ENCODE data around the gene NUDC. TPM values are rescaled to one million over a fixed set of nuclear protein-coding genes. Genes with fewer than 3 reads are reported as not detected.

The NUDC gene
- total and polyA plus RNA-seq, 9 of the 15 experiments (the other 6 are each of a cell fraction or from before 2014, with no cell fraction given), result 9.8 to 234 (median 149) TPM

- TF ChIP-seq, protein P1, sequence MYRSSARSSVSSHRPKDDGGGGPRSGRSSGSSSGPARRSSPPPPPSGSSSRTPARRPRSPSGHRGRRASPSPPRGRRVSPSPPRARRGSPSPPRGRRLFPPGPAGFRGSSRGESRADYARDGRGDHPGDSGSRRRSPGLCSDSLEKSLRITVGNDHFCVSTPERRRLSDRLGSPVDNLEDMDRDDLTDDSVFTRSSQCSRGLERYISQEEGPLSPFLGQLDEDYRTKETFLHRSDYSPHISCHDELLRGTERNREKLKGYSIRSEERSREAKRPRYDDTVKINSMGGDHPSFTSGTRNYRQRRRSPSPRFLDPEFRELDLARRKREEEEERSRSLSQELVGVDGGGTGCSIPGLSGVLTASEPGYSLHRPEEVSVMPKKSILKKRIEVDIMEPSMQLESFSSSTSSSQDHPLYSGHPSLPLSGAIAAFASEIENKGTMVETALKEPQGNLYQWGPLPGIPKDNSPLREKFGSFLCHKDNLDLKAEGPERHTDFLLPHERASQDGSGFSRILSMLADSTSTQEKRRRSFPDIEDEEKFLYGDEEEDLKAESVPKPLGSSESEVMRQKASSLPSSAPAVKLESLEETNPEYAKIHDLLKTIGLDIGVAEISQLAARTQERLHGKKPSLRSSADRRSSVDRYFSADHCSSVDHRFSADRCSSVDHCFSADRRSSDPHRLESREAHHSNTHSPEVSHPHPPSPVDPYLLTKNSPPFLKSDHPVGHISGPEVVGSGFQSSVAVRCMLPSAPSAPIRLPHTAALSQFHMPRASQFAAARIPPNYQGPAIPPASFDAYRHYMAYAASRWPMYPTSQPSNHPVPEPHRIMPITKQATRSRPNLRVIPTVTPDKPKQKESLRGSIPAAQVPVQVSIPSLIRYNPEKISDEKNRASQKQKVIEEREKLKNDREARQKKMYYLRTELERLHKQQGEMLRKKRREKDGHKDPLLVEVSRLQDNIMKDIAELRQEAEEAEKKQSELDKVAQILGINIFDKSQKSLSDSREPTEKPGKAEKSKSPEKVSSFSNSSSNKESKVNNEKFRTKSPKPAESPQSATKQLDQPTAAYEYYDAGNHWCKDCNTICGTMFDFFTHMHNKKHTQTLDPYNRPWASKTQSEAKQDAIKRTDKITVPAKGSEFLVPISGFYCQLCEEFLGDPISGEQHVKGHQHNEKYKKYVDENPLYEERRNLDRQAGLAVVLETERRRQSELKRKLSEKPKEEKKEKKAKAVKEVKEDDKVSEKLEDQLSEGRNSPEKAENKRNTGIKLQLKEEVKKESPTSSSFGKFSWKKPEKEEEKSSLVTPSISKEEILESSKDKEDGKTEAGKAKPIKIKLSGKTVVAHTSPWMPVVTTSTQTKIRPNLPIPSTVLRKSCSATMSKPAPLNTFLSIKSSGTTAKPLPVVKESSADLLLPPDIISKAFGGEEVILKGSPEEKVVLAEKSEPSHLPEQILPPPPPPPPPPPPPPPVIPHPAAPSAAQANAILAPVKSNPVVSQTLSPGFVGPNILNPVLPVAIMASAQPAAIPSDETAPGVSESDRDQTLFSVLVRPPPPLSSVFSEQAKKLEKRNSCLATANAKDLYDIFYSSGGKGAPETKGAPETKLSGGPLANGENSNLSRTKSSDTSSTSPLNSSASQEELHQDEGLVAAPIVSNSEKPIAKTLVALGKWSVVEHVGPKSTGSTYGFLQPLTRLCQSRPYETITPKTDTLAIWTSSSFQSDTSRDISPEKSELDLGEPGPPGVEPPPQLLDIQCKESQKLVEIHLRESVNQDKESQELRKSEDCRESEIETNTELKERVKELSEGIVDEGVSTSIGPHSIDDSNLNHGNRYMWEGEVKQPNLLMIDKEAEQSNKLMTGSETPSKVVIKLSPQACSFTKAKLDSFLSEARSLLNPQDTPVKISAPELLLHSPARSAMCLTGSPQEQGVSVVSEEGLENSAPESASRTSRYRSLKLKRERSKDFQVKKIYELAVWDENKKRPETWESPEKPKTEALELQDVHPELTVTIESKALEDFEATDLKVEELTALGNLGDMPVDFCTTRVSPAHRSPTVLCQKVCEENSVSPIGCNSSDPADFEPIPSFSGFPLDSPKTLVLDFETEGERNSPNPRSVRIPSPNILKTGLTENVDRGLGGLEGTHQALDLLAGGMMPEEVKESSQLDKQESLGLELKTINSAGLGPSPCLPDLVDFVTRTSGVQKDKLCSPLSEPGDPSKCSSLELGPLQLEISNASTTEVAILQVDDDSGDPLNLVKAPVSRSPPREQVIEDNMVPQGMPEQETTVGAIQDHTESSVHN (IDR thresholded peaks at IDR 0.05; ENCODE audit: borderline replicate concordance in 1 of 2, low read depth in 1 of 2), result no peak
- TF ChIP-seq, protein P2, sequence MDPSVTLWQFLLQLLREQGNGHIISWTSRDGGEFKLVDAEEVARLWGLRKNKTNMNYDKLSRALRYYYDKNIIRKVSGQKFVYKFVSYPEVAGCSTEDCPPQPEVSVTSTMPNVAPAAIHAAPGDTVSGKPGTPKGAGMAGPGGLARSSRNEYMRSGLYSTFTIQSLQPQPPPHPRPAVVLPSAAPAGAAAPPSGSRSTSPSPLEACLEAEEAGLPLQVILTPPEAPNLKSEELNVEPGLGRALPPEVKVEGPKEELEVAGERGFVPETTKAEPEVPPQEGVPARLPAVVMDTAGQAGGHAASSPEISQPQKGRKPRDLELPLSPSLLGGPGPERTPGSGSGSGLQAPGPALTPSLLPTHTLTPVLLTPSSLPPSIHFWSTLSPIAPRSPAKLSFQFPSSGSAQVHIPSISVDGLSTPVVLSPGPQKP (CRISPR knock-in tag; IDR thresholded peaks at IDR 0.05), result no peak
- peak; percentile 81 for TF ChIP-seq L3MBTL2 (IDR thresholded peaks at IDR 0.05)
- no peak for TF ChIP-seq ZNF551 (CRISPR knock-in tag; IDR thresholded peaks at IDR 0.05)
- TF ChIP-seq SRSF7 (optimal IDR thresholded peaks at IDR 0.05; ENCODE audit: low read depth, low read length), result no peak
- no peak for TF ChIP-seq REST (IDR thresholded peaks at IDR 0.05; ENCODE audit: borderline replicate concordance)
- no peak for TF ChIP-seq REST (CRISPR knock-in tag; IDR thresholded peaks at IDR 0.05; ENCODE audit: low read depth)
Observed at GRCh38 chr1:26994020-26994786, 72.7 kb downstream of the NUDC start (continued).
